Measurements from ENCODE around the gene RNU2-63P.
"Not testable (repeated sequence)": the region's sequence is repeated elsewhere in the genome, so short reads cannot be mapped to it uniquely, and the experiment has no call there.

RNU2-63P gene

GRCh38 chr2:87981182-87981581 is 35.2 kb downstream of the RNU2-63P start:
- not testable (repeated sequence) for DNase-seq (ENCODE audit: low read depth)

- DNase-seq (ENCODE audit: low read depth), result not testable (repeated sequence)
These were observed 44.0 kb downstream of the RNU2-63P start for GRCh38 chr2:87972385-87972784.

Data from stromal cell of bone marrow (primary cell).